ENCODE results near the gene STAT4.
A peak's percentile ranks its signal among the peaks of the same experiment; 100 is the strongest.

STAT4 gene

GRCh38 chr2:191041418-191042161 lies 109.2 kb downstream of the STAT4 start:
- Histone ChIP-seq H3K4me3 (ENCODE audit: low read depth, low read length) (no peak overlapping the region), H3K23ac (ENCODE audit: low read length) (no peak overlapping the region), H3K14ac (ENCODE audit: low read length) (no peak overlapping the region), H3K4ac (ENCODE audit: low read depth, low read length) (no peak overlapping the region), H3K79me2 (ENCODE audit: control insufficient read depth, insufficient read depth, low read length, poor library complexity) (no peaks in the 10 kb centered on the region), H3K27me3 (ENCODE audit: insufficient read depth, low read length) (no peaks in the 10 kb centered on the region), H3K18ac (ENCODE audit: low read length) (no peak overlapping the region), H4K12ac (ENCODE audit: low read depth, low read length) (no peak overlapping the region), H3K27ac (ENCODE audit: low read depth, low read length) (no peak overlapping the region), H3K79me1 (ENCODE audit: low read length) (no peaks in the 10 kb centered on the region), H3K4me1 (ENCODE audit: control insufficient read depth in 1 of 2, insufficient read depth in 2 of 2, low read length in 2 of 2) (peaks cover 0 to 3% of the 10 kb centered on the region in 2 experiments), H3K36me3 (ENCODE audit: control insufficient read depth in 1 of 2, insufficient read depth in 2 of 2, low read length in 2 of 2) (no peaks in the 10 kb centered on the region), H4K8ac (ENCODE audit: low read depth, low read length) (no peak overlapping the region), H2BK120ac (ENCODE audit: insufficient read depth, low read length, poor library complexity) (no peak overlapping the region), H3K9me3 (ENCODE audit: insufficient read depth, low read depth, low read length) (no peaks in the 10 kb centered on the region), H2BK5ac (ENCODE audit: low read depth, low read length, poor library complexity) (no peak overlapping the region), H3K4me2 (ENCODE audit: low read length) (peak overlapping the region; percentile 1), H2BK12ac (ENCODE audit: low read length) (no peak overlapping the region), H2AFZ (ENCODE audit: insufficient read depth, low read length, poor library complexity) (no peak overlapping the region), H2AK5ac (ENCODE audit: low read length) (no peak overlapping the region), H4K91ac (ENCODE audit: low read depth, low read length) (no peak overlapping the region), H3K9ac (ENCODE audit: low read length) (no peak overlapping the region)
- WGBS (ENCODE audit: extremely low coverage, insufficient coverage, insufficient read length), result no CpG with 5 or more reads among the region's 3 CpGs
- DNase-seq, result peak; percentile 57 to 64

- Histone ChIP-seq H3K4me1 (ENCODE audit: control insufficient read depth in 1 of 2, insufficient read depth in 2 of 2, low read length in 2 of 2) (peaks cover 0 to 3% of the 10 kb centered on the region in 2 experiments), H3K79me2 (ENCODE audit: control insufficient read depth, insufficient read depth, low read length, poor library complexity) (no peaks in the 10 kb centered on the region), H3K27ac (ENCODE audit: low read depth, low read length) (no peak overlapping the region), H3K23ac (ENCODE audit: low read length) (no peak overlapping the region), H3K18ac (ENCODE audit: low read length) (no peak overlapping the region), H3K79me1 (ENCODE audit: low read length) (no peaks in the 10 kb centered on the region), H2BK12ac (ENCODE audit: low read length) (no peak overlapping the region), H3K4me2 (ENCODE audit: low read length) (no peak overlapping the region), H2BK120ac (ENCODE audit: insufficient read depth, low read length, poor library complexity) (no peak overlapping the region), H4K8ac (ENCODE audit: low read depth, low read length) (no peak overlapping the region), H3K9ac (ENCODE audit: low read length) (no peak overlapping the region), H2AK5ac (ENCODE audit: low read length) (no peak overlapping the region), H3K9me3 (ENCODE audit: insufficient read depth, low read depth, low read length) (no peaks in the 10 kb centered on the region), H3K27me3 (ENCODE audit: insufficient read depth, low read length) (no peaks in the 10 kb centered on the region), H3K4me3 (ENCODE audit: low read depth, low read length) (no peak overlapping the region), H3K14ac (ENCODE audit: low read length) (no peak overlapping the region), H4K12ac (ENCODE audit: low read depth, low read length) (no peak overlapping the region), H4K91ac (ENCODE audit: low read depth, low read length) (no peak overlapping the region), H3K4ac (ENCODE audit: low read depth, low read length) (no peak overlapping the region), H2AFZ (ENCODE audit: insufficient read depth, low read length, poor library complexity) (no peak overlapping the region), H3K36me3 (ENCODE audit: control insufficient read depth in 1 of 2, insufficient read depth in 2 of 2, low read length in 2 of 2) (no peaks in the 10 kb centered on the region), H2BK5ac (ENCODE audit: low read depth, low read length, poor library complexity) (no peak overlapping the region)
- DNase-seq, result no peak
- no CpG with 5 or more reads among the region's 1 CpG for WGBS (ENCODE audit: extremely low coverage, insufficient coverage, insufficient read length)
Observed at GRCh38 chr2:191039616-191040015, 111.2 kb downstream of the STAT4 start.

- Histone ChIP-seq H3K36me3 (ENCODE audit: control insufficient read depth in 1 of 2, insufficient read depth in 2 of 2, low read length in 2 of 2) (no peaks in the 10 kb centered on the region), H4K8ac (ENCODE audit: low read depth, low read length) (no peak overlapping the region), H3K79me2 (ENCODE audit: control insufficient read depth, insufficient read depth, low read length, poor library complexity) (no peaks in the 10 kb centered on the region), H3K4me2 (ENCODE audit: low read length) (no peak overlapping the region), H2AK5ac (ENCODE audit: low read length) (no peak overlapping the region), H4K91ac (ENCODE audit: low read depth, low read length) (no peak overlapping the region), H3K9ac (ENCODE audit: low read length) (no peak overlapping the region), H3K9me3 (ENCODE audit: insufficient read depth, low read depth, low read length) (no peaks in the 10 kb centered on the region), H2BK5ac (ENCODE audit: low read depth, low read length, poor library complexity) (no peak overlapping the region), H3K79me1 (ENCODE audit: low read length) (no peaks in the 10 kb centered on the region), H2BK120ac (ENCODE audit: insufficient read depth, low read length, poor library complexity) (no peak overlapping the region), H3K4me3 (ENCODE audit: low read depth, low read length) (no peak overlapping the region), H3K18ac (ENCODE audit: low read length) (no peak overlapping the region), H3K27ac (ENCODE audit: low read depth, low read length) (no peak overlapping the region), H3K4me1 (ENCODE audit: control insufficient read depth in 1 of 2, insufficient read depth in 2 of 2, low read length in 2 of 2) (peaks cover 0 to 3% of the 10 kb centered on the region in 2 experiments), H3K14ac (ENCODE audit: low read length) (no peak overlapping the region), H4K12ac (ENCODE audit: low read depth, low read length) (no peak overlapping the region), H3K23ac (ENCODE audit: low read length) (no peak overlapping the region), H3K27me3 (ENCODE audit: insufficient read depth, low read length) (no peaks in the 10 kb centered on the region), H3K4ac (ENCODE audit: low read depth, low read length) (no peak overlapping the region), H2BK12ac (ENCODE audit: low read length) (no peak overlapping the region), H2AFZ (ENCODE audit: insufficient read depth, low read length, poor library complexity) (no peak overlapping the region)
- WGBS (ENCODE audit: extremely low coverage, insufficient coverage, insufficient read length), result no CpG with 5 or more reads among the region's 2 CpGs
- no peak for DNase-seq
Observed at GRCh38 chr2:191038741-191039140, 112.1 kb downstream of the STAT4 start.

- Histone ChIP-seq H4K8ac (ENCODE audit: low read depth, low read length) (no peak overlapping the region), H3K4me2 (ENCODE audit: low read length) (no peak overlapping the region), H2BK120ac (ENCODE audit: insufficient read depth, low read length, poor library complexity) (no peak overlapping the region), H4K12ac (ENCODE audit: low read depth, low read length) (no peak overlapping the region), H2BK12ac (ENCODE audit: low read length) (no peak overlapping the region), H3K79me1 (ENCODE audit: low read length) (no peaks in the 10 kb centered on the region), H3K4me1 (ENCODE audit: control insufficient read depth in 1 of 2, insufficient read depth in 2 of 2, low read length in 2 of 2) (peaks cover 0 to 3% of the 10 kb centered on the region in 2 experiments), H3K14ac (ENCODE audit: low read length) (no peak overlapping the region), H3K27ac (ENCODE audit: low read depth, low read length) (no peak overlapping the region), H3K9me3 (ENCODE audit: insufficient read depth, low read depth, low read length) (no peaks in the 10 kb centered on the region), H3K36me3 (ENCODE audit: control insufficient read depth in 1 of 2, insufficient read depth in 2 of 2, low read length in 2 of 2) (no peaks in the 10 kb centered on the region), H2AFZ (ENCODE audit: insufficient read depth, low read length, poor library complexity) (no peak overlapping the region), H3K23ac (ENCODE audit: low read length) (no peak overlapping the region), H2BK5ac (ENCODE audit: low read depth, low read length, poor library complexity) (no peak overlapping the region), H4K91ac (ENCODE audit: low read depth, low read length) (no peak overlapping the region), H3K9ac (ENCODE audit: low read length) (no peak overlapping the region), H3K27me3 (ENCODE audit: insufficient read depth, low read length) (no peaks in the 10 kb centered on the region), H3K4ac (ENCODE audit: low read depth, low read length) (no peak overlapping the region), H3K18ac (ENCODE audit: low read length) (no peak overlapping the region), H3K4me3 (ENCODE audit: low read depth, low read length) (no peak overlapping the region), H2AK5ac (ENCODE audit: low read length) (no peak overlapping the region), H3K79me2 (ENCODE audit: control insufficient read depth, insufficient read depth, low read length, poor library complexity) (no peaks in the 10 kb centered on the region)
- no CpG with 5 or more reads among the region's 2 CpGs for WGBS (ENCODE audit: extremely low coverage, insufficient coverage, insufficient read length)
- DNase-seq, result no peak
Observed at GRCh38 chr2:191038241-191038725, 112.5 kb downstream of the STAT4 start.

Data from trophoblast cell (in vitro differentiated cells and primary cell).